Prostate gland (tissue), 2 donors: Measurements from ENCODE around the gene SLC39A7. TPM values are rescaled to one million over a fixed set of nuclear protein-coding genes. Genes with fewer than 3 reads are reported as not detected.

Experiments
- DNase-seq: peaks from one replicate; pipeline ENCODE4 v3.0.0-alpha.2; 2019; ENCODE audit warnings: low spot score
- H3K27ac ChIP-seq, 2 donors: fragments of 200-600 bp; sonication (generic); 2 replicates each; pipeline ENCODE4 v1.5.1; 2017 to 2019
- H3K27me3 ChIP-seq: fragments of 200-600 bp; sonication (generic); replicated peaks from 2 replicates; pipeline ENCODE4 v1.5.1; 2019; ENCODE audit not compliant: insufficient read depth
- H3K36me3 ChIP-seq, 2 donors: fragments of 200-600 bp; sonication (generic); 1 replicate in 1 of 2; 2 replicates in 1 of 2; pipeline versions ENCODE4 v1.5.1 to v1.8.1; 2017 to 2019
- H3K4me1 ChIP-seq: fragments of 200-600 bp; sonication (generic); replicated peaks from 2 replicates; pipeline ENCODE4 v1.5.1; 2019
- H3K4me3 ChIP-seq, 2 donors: fragments of 200-600 bp; sonication (generic); 2 replicates each; pipeline ENCODE4 v1.5.1; 2017 to 2019
- H3K9me3 ChIP-seq: fragments of 200-600 bp; sonication (generic); 2 replicates; pipeline ENCODE4 v1.5.1; 2017
- POLR2A ChIP-seq: fragments of 450-650 bp; IDR thresholded peaks from one replicate; pipeline ENCODE4 v1.6.1; 2016; ENCODE audit warnings: antibody characterized with exemption, mild to moderate bottlenecking
- POLR2AphosphoS5 ChIP-seq: sonication (generic); formaldehyde crosslinking; IDR thresholded peaks from one replicate; pipeline ENCODE4 v1.6.1; 2017; ENCODE audit warnings: antibody characterized with exemption
- WGBS: methylation state at CpG from one replicate; pipeline ENCODE4 v1.1.5; 2018; 5-methylcytosine and 5-hydroxymethylcytosine counted together
- intact Hi-C: fragments of 100-400 bp; cut with DNase I; formaldehyde crosslinking; loops from one replicate; pipeline ENCODE4 v1.14.2; 2022
- total RNA-seq, 2 donors: library from RNA; depleted of rRNA; stranded (reverse); fragments of >200 nt; gene quantifications; one replicate each; pipeline ENCODE4 v1.1.0, GENCODE V29; 2016
- TF ChIP-seq, protein P1 (sequence below), 4 experiments: fragments of 200-600 bp in 2 of 4; fragments of 450-650 bp in 2 of 4; sonication (generic) in 2 of 4; IDR thresholded peaks; 1 replicate in 3 of 4; 2 replicates in 1 of 4; pipeline ENCODE4 v1.5.1; 2016 to 2019; ENCODE audit warnings: antibody characterized with exemption in 4 of 4, mild to moderate bottlenecking in 2 of 4, moderate library complexity in 2 of 4

Gene SLC39A7
- total RNA-seq, 2 donors from 2014 or later, result 109 to 182 TPM

DNA sequence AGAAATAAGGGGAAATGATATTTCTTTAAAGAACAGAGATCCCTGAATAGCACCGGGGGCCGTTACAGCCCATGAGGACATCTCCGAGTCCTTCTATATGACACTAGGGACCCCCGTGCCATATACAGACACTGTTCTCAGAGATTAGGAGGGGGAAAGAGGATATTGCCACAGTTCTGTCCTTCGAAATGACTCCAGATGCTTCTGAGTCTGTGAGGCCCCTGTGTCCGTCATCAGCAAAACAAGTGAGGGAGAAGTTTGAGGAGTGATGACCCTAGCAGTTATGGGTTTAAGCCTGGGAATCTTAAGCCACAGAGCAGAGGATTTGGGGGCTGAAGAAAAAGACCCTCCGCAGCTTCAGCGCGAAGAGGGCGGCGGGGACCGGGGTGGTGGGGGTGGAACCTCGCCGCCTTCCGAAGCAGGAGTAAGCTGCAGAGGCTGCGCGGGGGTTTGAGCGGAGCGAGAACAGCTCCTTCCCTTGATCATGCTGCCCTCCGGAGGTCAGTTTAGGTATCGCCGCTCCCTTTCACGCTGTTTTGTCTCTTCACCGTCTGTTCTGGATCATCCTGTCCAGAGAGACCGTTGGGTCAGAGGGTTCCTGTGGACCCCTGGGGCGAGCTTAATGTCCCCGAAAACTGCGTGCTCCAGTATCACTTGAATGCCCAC, 47.4 kb downstream of the SLC39A7 start:
- peak; percentile 88 for DNase-seq
- H3K4me1 ChIP-seq, result no peaks in the 10 kb centered on the region
- no peaks in the 10 kb centered on the region for H3K9me3 ChIP-seq
- H3K36me3 ChIP-seq, result no peaks in the 10 kb centered on the region
- peak overlapping the region; percentile 41 to 44 for H3K4me3 ChIP-seq
- peak; percentile 71 for TF ChIP-seq POLR2AphosphoS5
- TF ChIP-seq, protein P1, sequence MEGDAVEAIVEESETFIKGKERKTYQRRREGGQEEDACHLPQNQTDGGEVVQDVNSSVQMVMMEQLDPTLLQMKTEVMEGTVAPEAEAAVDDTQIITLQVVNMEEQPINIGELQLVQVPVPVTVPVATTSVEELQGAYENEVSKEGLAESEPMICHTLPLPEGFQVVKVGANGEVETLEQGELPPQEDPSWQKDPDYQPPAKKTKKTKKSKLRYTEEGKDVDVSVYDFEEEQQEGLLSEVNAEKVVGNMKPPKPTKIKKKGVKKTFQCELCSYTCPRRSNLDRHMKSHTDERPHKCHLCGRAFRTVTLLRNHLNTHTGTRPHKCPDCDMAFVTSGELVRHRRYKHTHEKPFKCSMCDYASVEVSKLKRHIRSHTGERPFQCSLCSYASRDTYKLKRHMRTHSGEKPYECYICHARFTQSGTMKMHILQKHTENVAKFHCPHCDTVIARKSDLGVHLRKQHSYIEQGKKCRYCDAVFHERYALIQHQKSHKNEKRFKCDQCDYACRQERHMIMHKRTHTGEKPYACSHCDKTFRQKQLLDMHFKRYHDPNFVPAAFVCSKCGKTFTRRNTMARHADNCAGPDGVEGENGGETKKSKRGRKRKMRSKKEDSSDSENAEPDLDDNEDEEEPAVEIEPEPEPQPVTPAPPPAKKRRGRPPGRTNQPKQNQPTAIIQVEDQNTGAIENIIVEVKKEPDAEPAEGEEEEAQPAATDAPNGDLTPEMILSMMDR (IDR thresholded peaks at IDR 0.05), result peak; percentile 89 to 98 (median 94)
- no peak for TF ChIP-seq POLR2A
- intact Hi-C loops, result loop anchor here (1.0 to 10.0 kb wide), 4 partner anchors 47 to 233 kb away; partner anchors contain the start of genes RXRB and SLC39A7
- H3K27me3 ChIP-seq, result no peaks in the 10 kb centered on the region
- WGBS, result 1% methylated on average over 28 of the region's 28 CpGs
- peak overlapping the region; percentile 88 to 91 for H3K27ac ChIP-seq

DNA sequence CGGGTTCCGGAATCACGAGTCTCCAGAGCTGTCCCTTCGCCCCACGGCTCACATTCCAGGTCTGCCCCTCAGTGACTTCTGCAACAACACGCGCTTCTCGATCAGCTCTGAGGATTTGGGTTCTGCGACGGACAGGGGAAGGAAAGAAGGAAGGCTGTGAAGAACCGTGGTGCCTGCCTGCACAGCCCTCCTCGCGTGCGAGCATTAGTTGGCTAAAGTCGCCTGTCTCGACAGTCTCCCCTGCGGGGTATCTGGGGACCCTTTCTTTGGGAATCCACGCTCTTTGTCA, 47.9 kb downstream of the SLC39A7 start:
- Histone ChIP-seq H3K36me3 (no peaks in the 10 kb centered on the region), H3K9me3 (no peaks in the 10 kb centered on the region), H3K4me3 (peak overlapping the region; percentile 41 to 44), H3K27ac (peak overlapping the region; percentile 88 to 91), H3K27me3 (no peaks in the 10 kb centered on the region), H3K4me1 (no peaks in the 10 kb centered on the region)
- intact Hi-C loops, result loop anchor here (1.0 to 10.0 kb wide), 4 partner anchors 48 to 234 kb away; partner anchors contain the start of genes RXRB and SLC39A7
- DNase-seq, result no peak
- 0% methylated on average over 18 of the region's 18 CpGs for WGBS
- TF ChIP-seq, protein P1 (IDR thresholded peaks at IDR 0.05), result no peak
- TF ChIP-seq POLR2AphosphoS5 (no peak), POLR2A (no peak)

DNA sequence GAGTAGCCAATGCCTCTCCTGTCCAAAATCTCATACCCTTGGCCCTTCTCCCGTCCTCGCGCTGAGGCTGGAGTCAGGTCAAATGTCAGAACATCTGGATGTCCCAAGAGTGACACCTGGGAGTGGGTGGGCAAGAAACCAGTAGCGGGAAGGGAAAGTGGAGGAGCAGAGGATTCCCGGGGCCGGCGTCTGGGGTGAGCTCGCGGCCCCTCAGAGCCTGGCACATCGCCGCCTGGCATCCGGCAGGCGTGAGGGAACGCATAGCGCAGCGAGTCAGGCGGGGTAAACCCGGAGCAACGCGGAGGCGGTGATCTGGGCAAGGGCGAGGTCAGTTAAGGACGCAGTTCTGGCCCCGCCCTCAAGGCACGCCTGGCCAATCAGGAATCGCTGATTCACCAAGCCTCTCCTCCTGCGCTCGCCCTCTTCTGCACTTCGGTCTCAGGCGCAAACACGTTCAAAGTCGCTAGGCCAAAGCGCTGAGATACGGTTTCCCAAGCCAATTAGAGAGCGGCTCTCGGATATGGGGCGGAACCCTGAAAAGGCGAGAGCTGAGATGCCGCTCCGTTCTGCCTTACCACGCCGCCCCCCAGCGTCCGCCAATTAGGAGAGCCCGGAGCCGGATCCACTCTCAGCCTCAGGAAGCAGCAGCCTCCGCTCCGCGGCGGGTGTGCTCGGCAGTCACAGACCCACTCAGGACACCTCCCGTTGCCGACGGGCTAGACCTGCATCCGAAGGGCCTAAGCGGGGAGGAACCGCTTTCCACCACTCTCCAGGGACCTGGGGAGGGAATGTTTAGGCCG, 48.5 kb downstream of the SLC39A7 start:
- 1% methylated on average over 39 of the region's 58 CpGs for WGBS
- Histone ChIP-seq H3K27me3 (no peaks in the 10 kb centered on the region), H3K4me3 (peak overlapping the region; percentile 41 to 44), H3K9me3 (no peaks in the 10 kb centered on the region), H3K36me3 (no peaks in the 10 kb centered on the region), H3K27ac (peak overlapping the region; percentile 88 to 91), H3K4me1 (no peaks in the 10 kb centered on the region)
- peak; percentile 98 for DNase-seq
- TF ChIP-seq, protein P1 (IDR thresholded peaks at IDR 0.05), result peak in 2 of 4 experiments; percentile 31 to 56
- TF ChIP-seq POLR2A (peak; percentile 78), POLR2AphosphoS5 (peak; percentile 98)
- intact Hi-C loops, result loop anchor here (1.0 to 10.0 kb wide), 4 partner anchors 48 to 234 kb away; partner anchors contain the start of genes RXRB and SLC39A7

DNA sequence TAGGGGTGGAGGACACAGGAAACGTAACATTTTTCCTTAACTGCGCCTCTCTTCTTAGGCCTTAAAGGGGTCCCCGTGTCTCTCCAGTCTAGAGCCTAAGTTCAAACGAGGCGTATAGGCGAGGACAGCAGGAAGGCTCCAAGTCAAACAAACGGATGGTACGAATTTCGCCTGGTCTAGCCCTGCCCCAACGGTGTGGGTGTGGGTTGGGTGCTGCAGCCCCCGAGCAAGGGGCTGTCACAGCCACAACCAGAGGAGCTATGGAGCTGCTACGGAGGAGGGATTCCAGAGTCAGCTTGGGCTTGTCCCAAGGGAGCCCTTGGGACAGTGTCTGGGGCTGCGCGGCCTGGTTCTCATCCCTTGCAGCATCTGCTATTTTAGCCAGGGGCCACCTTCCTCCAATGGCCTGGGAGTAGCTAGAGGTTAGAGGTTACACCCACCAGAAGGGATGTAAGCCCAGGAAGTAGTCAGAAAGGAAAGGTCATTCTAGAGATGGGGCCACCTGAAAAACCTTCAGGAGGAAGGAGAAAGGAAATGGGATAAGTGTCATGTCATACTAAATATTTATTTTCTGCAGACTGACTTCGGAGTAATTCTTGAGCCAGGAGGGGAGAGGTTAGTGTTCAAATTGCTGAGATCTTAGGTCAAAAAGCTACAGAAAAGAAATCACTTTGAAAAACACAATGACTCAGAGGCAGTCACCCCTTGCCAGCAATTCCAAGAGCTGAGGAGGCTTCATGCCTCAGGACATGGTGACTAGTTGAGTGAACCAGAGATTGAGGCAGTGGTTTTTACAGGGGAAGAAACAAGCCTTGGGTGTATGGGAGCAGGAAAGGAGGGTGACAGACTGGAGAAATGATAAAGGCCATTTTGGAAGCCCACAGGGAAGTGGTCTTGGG, 49.3 kb downstream of the SLC39A7 start:
- TF ChIP-seq POLR2A, result no peak
- TF ChIP-seq POLR2AphosphoS5, result no peak
- TF ChIP-seq, protein P1 (IDR thresholded peaks at IDR 0.05), result no peak
- intact Hi-C loops, result loop anchor here (2.0 to 10.0 kb wide), 3 partner anchors 49 to 235 kb away; partner anchors contain the start of genes RXRB and SLC39A7
- no peak for DNase-seq
- peak overlapping the region; percentile 88 to 91 for H3K27ac ChIP-seq
- H3K36me3 ChIP-seq, result no peaks in the 10 kb centered on the region
- H3K4me1 ChIP-seq, result no peaks in the 10 kb centered on the region
- H3K27me3 ChIP-seq, result no peaks in the 10 kb centered on the region
- WGBS, result 10% methylated on average over 15 of the region's 15 CpGs
- peak overlapping the region; percentile 41 to 44 for H3K4me3 ChIP-seq
- H3K9me3 ChIP-seq, result no peaks in the 10 kb centered on the region
